Hepatocyte (in vitro differentiated cells): Measurements from ENCODE around the gene DIP2C.

Experiments used
- EZH2 ChIP-seq: fragments of 200-600 bp; sonication (generic); IDR thresholded peaks from 2 replicates; pipeline ENCODE4 v1.6.1; 2016; ENCODE audit warnings: antibody characterized with exemption, mild to moderate bottlenecking, borderline replicate concordance
- TF ChIP-seq, protein P1 (sequence below): fragments of 200-600 bp; sonication (generic); IDR thresholded peaks from 2 replicates; pipeline ENCODE4 v1.5.1; 2016; ENCODE audit warnings: antibody characterized with exemption, mild to moderate bottlenecking; ENCODE audit not compliant: poor library complexity

- TF ChIP-seq, protein P1, sequence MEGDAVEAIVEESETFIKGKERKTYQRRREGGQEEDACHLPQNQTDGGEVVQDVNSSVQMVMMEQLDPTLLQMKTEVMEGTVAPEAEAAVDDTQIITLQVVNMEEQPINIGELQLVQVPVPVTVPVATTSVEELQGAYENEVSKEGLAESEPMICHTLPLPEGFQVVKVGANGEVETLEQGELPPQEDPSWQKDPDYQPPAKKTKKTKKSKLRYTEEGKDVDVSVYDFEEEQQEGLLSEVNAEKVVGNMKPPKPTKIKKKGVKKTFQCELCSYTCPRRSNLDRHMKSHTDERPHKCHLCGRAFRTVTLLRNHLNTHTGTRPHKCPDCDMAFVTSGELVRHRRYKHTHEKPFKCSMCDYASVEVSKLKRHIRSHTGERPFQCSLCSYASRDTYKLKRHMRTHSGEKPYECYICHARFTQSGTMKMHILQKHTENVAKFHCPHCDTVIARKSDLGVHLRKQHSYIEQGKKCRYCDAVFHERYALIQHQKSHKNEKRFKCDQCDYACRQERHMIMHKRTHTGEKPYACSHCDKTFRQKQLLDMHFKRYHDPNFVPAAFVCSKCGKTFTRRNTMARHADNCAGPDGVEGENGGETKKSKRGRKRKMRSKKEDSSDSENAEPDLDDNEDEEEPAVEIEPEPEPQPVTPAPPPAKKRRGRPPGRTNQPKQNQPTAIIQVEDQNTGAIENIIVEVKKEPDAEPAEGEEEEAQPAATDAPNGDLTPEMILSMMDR: no peak
- no peak for TF ChIP-seq EZH2
Observed at GRCh38 chr10:637221-637620, 52.2 kb downstream of the DIP2C start.
